B cell (primary cell): ENCODE results near the gene EPN1. TPM values are rescaled to one million over a fixed set of nuclear protein-coding genes. Genes with fewer than 3 reads are reported as not detected.

Experiments used
- ATAC-seq: fragments of 200-7000 bp; cut with Tn5 transposase; one replicate; pipeline ENCODE4 v1.10.0; 2021; ENCODE audit warnings: low read depth, mild to moderate bottlenecking, moderate number of reproducible peaks, moderate library complexity
- CTCF ChIA-PET: fragments of 350-600 bp; sonication (Branson Sonifier 250); formaldehyde crosslinking; loops from one replicate; lab custom pipeline; 2021; ENCODE audit warnings: antibody characterized with exemption, inconsistent platforms; lab: Charles Lee
- POLR2A ChIA-PET: fragments of 350-600 bp; sonication (Branson Sonifier 250); formaldehyde crosslinking; loops from one replicate; lab custom pipeline; 2021; ENCODE audit warnings: antibody characterized with exemption; lab: Charles Lee
- DNase-seq: peaks from one replicate; pipeline ENCODE4 v3.0.0; 2013
- H2AFZ ChIP-seq: 2 replicates; pipeline ENCODE4 v1.6.1; 2012; ENCODE audit warnings: mild to moderate bottlenecking, low read depth, low read length; ENCODE audit not compliant: insufficient read depth, poor library complexity, severe bottlenecking
- H3K27ac ChIP-seq, 2 donors: 1 replicate in 1 of 2; 2 replicates in 1 of 2; pipeline ENCODE4 v1.5.1; 2012 to 2013; ENCODE audit warnings: low read length in 2 of 2, mild to moderate bottlenecking in 2 of 2, moderate library complexity in 1 of 2
- H3K27me3 ChIP-seq, 4 experiments: fragments of 200-600 bp in 1 of 4; sonication (generic) in 1 of 4; replicated peaks in 1 of 4; 1 replicate in 2 of 4; 2 replicates in 2 of 4; pipeline versions ENCODE4 v1.6.1 to v1.7.0; 2013 to 2016; ENCODE audit warnings: low read length in 3 of 4, mild to moderate bottlenecking in 2 of 4, mixed read lengths in 1 of 4, moderate library complexity in 1 of 4; ENCODE audit not compliant: insufficient read depth in 4 of 4, control insufficient read depth in 3 of 4; ENCODE audit errors: control extremely low read depth in 1 of 4
- H3K36me3 ChIP-seq, 2 experiments: replicated peaks in 1 of 2; 1 replicate in 1 of 2; 2 replicates in 1 of 2; pipeline versions ENCODE4 v1.6.1 to v1.7.1; 2013; ENCODE audit warnings: low read length in 1 of 2; ENCODE audit not compliant: insufficient read depth in 2 of 2, control insufficient read depth in 1 of 2; ENCODE audit errors: control extremely low read depth in 1 of 2, extremely low read depth in 1 of 2
- H3K4me1 ChIP-seq, 2 donors: fragments of 200-600 bp in 1 of 2; sonication (generic) in 1 of 2; 1 replicate in 1 of 2; 2 replicates in 1 of 2; pipeline versions ENCODE4 v1.5.1 to v1.6.1; 2013 to 2017; ENCODE audit warnings: low read length in 2 of 2; ENCODE audit not compliant: control insufficient read depth in 2 of 2, insufficient read depth in 2 of 2
- H3K4me2 ChIP-seq: replicated peaks from 2 replicates; pipeline ENCODE3; 2012; ENCODE audit warnings: mild to moderate bottlenecking, low read depth, low read length; ENCODE audit not compliant: poor library complexity, severe bottlenecking
- H3K4me3 ChIP-seq, 5 experiments: fragments of 200-600 bp in 1 of 5; sonication (generic) in 1 of 5; 1 replicate in 3 of 5; 2 replicates in 2 of 5; pipeline versions ENCODE4 v1.5.1 to v1.7.0; 2011 to 2016; ENCODE audit warnings: low read length in 4 of 5, mild to moderate bottlenecking in 4 of 5, low read depth in 2 of 5, control low read depth in 1 of 5, moderate library complexity in 1 of 5; ENCODE audit not compliant: insufficient read depth in 1 of 5; ENCODE audit errors: control extremely low read depth in 1 of 5, extremely low read depth in 1 of 5
- H3K79me2 ChIP-seq: fragments of 200-600 bp; sonication (generic); one replicate; pipeline ENCODE4 v1.6.0; 2016; ENCODE audit warnings: low read length; ENCODE audit not compliant: control insufficient read depth, insufficient read depth
- H3K9ac ChIP-seq: fragments of 200-600 bp; sonication (generic); 2 replicates; pipeline ENCODE4 v1.6.1; 2017; ENCODE audit warnings: mild to moderate bottlenecking, low read length, moderate library complexity
- H3K9me3 ChIP-seq, 3 donors: one replicate each; pipeline versions ENCODE4 v1.6.1 to v1.7.1; 2013; ENCODE audit warnings: low read length in 2 of 3; ENCODE audit not compliant: control insufficient read depth in 2 of 3, insufficient read depth in 1 of 3; ENCODE audit errors: control extremely low read depth in 1 of 3
- H4K20me1 ChIP-seq: 2 replicates; pipeline ENCODE4 v1.6.0; 2012; ENCODE audit warnings: mild to moderate bottlenecking, low read length; ENCODE audit not compliant: insufficient read depth, control insufficient read depth, poor library complexity, severe bottlenecking
- H3K27ac Mint-ChIP-seq: one replicate; pipeline ENCODE4 v1.8.0; 2021; ENCODE audit warnings: mixed read lengths
- H3K27me3 Mint-ChIP-seq: one replicate; pipeline ENCODE4 v1.8.0; 2021; ENCODE audit warnings: mixed read lengths
- H3K4me1 Mint-ChIP-seq: one replicate; pipeline ENCODE4 v1.8.0; 2021; ENCODE audit warnings: mixed read lengths
- H3K4me3 Mint-ChIP-seq: one replicate; pipeline ENCODE4 v1.8.0; 2021; ENCODE audit warnings: mixed read lengths
- H3K9me3 Mint-ChIP-seq: one replicate; pipeline ENCODE4 v1.8.0; 2022; ENCODE audit warnings: mixed read lengths; ENCODE audit not compliant: insufficient read depth
- EZH2 ChIP-seq: IDR thresholded peaks from 2 replicates; pipeline ENCODE4 v1.6.1; 2012; ENCODE audit warnings: borderline replicate concordance, low read depth, mild to moderate bottlenecking, moderate library complexity, low read length; ENCODE audit not compliant: insufficient read depth, poor library complexity, severe bottlenecking
- WGBS: methylation state at CpG from one replicate; pipeline ENCODE4 v1.1.5; 2013; ENCODE audit warnings: missing lambda C conversion rate; ENCODE audit not compliant: insufficient coverage; 5-methylcytosine and 5-hydroxymethylcytosine counted together
- intact Hi-C: fragments of 100-400 bp; cut with micrococcal nuclease; formaldehyde crosslinking; loops from one replicate; pipeline ENCODE4 v1.10.0; 2022
- polyA plus RNA-seq: library from polyadenylated mRNA; depleted of rRNA; stranded (reverse); fragments of >200 nt; gene quantifications from 2 replicates; pipeline ENCODE4 v1.2.3, GENCODE V29; 2012
- total RNA-seq, 2 donors: library from RNA; stranded (reverse); fragments of 120-200 nt in 1 of 2; gene quantifications; 1 replicate in 1 of 2; 2 replicates in 1 of 2; pipeline versions ENCODE4 v1.2.3 to v1.2.4, GENCODE V29; 2013 to 2022
- TF ChIP-seq, protein P1 (sequence below): fragments of 200-600 bp; IDR thresholded peaks from one replicate; pipeline ENCODE4 v1.8.0; 2022; ENCODE audit warnings: antibody characterized with exemption, mild to moderate bottlenecking

EPN1 gene
- total and polyA plus RNA-seq, 2 donors (not counting 1 experiment from before 2014, with no cell fraction given), result 54.4 to 63.9 TPM

DNA sequence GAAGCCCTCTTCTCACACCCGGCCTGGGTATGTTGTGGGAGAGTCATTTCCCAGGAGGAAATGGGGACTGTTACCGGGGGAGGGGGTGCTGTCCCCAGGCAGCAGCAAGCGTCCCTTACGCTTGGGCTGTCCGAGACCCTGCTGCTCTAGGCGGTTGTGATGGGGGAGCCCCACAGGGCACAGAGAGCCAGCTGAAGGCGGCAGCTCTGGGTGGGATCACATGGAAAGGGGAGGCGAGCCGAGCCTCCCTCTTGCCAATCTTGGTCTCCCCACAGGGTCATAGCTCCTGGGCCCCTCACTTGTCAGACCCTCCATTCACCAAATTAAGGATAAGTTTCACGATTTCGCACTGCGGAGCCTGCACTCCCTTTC is 22.0 kb downstream of the EPN1 start:
- DNase-seq (no peak), ATAC-seq (no peak)
- Histone ChIP-seq H3K4me1 (no peaks in the 10 kb centered on the region), H3K79me2 (no peaks in the 10 kb centered on the region), H3K27me3 (no peaks in the 10 kb centered on the region), H3K36me3 (peaks cover 3 to 50% of the 10 kb centered on the region in 2 experiments), H3K9ac (no peak overlapping the region), H4K20me1 (peaks cover 15% of the 10 kb centered on the region), H3K9me3 (no peaks in the 10 kb centered on the region), H3K4me3 (no peak overlapping the region), H2AFZ (no peak overlapping the region), H3K4me2 (no peak overlapping the region), H3K27ac (no peak overlapping the region)
- POLR2A ChIA-PET, result no interaction called here
- Mint-ChIP-seq H3K4me3 (no peak overlapping the region), H3K9me3 (no peaks in the 10 kb centered on the region), H3K27me3 (no peaks in the 10 kb centered on the region), H3K27ac (no peak overlapping the region), H3K4me1 (no peaks in the 10 kb centered on the region)
- intact Hi-C loops, result no loop called here
- TF ChIP-seq EZH2, result no peak
- TF ChIP-seq, protein P1, sequence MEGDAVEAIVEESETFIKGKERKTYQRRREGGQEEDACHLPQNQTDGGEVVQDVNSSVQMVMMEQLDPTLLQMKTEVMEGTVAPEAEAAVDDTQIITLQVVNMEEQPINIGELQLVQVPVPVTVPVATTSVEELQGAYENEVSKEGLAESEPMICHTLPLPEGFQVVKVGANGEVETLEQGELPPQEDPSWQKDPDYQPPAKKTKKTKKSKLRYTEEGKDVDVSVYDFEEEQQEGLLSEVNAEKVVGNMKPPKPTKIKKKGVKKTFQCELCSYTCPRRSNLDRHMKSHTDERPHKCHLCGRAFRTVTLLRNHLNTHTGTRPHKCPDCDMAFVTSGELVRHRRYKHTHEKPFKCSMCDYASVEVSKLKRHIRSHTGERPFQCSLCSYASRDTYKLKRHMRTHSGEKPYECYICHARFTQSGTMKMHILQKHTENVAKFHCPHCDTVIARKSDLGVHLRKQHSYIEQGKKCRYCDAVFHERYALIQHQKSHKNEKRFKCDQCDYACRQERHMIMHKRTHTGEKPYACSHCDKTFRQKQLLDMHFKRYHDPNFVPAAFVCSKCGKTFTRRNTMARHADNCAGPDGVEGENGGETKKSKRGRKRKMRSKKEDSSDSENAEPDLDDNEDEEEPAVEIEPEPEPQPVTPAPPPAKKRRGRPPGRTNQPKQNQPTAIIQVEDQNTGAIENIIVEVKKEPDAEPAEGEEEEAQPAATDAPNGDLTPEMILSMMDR, result no peak
- CTCF ChIA-PET, result no interaction called here
- 94% methylated on average over 8 of the region's 12 CpGs for WGBS

DNA sequence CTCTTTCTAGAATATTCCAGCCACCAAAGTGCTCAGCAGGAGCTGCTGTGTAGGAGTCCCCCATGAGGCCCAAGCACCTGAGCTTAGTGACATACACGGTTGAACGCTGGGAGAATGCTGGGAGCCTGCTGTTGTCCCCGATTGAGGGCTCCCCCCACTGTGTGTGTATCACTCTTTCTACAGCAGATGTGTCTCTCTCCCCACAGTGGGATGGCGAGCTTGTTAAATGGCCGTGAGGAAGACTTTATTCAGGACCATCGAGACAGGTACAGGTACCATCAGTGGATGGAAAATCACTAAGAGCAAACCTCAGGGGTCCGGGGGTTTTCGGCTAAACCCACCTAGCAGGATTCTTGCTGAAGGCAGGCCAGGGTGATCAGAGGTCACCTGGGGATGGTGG is 22.7 kb downstream of the EPN1 start:
- POLR2A ChIA-PET, result no interaction called here
- no peaks in the 10 kb centered on the region for H3K9me3 Mint-ChIP-seq

More for the DNA sequence above, 22.7 kb downstream of the EPN1 start:
- Histone ChIP-seq H4K20me1 (peaks cover 8% of the 10 kb centered on the region), H3K4me2 (no peak overlapping the region), H3K9ac (no peak overlapping the region), H2AFZ (no peak overlapping the region), H3K79me2 (no peaks in the 10 kb centered on the region), H3K4me1 (no peaks in the 10 kb centered on the region), H3K27ac (no peak overlapping the region), H3K4me3 (no peak overlapping the region), H3K27me3 (no peaks in the 10 kb centered on the region), H3K9me3 (no peaks in the 10 kb centered on the region), H3K36me3 (peaks cover 3 to 43% of the 10 kb centered on the region in 2 experiments)
- TF ChIP-seq, protein P1, result no peak
- TF ChIP-seq EZH2, result no peak
- Mint-ChIP-seq H3K27ac (peak overlapping the region; percentile 57), H3K27me3 (no peaks in the 10 kb centered on the region), H3K4me1 (no peaks in the 10 kb centered on the region), H3K4me3 (no peak overlapping the region)
- WGBS, result 99% methylated on average over 7 of the region's 8 CpGs
- DNase-seq (no peak), ATAC-seq (no peak)
- CTCF ChIA-PET, result no interaction called here
- intact Hi-C loops, result no loop called here
